ENCODE measurements around the gene GPI.
"Not testable (repeated sequence)": the region's sequence is repeated elsewhere in the genome, so short reads cannot be mapped to it uniquely, and the experiment has no call there.

- TF ChIP-seq CTCF (IDR thresholded peaks at IDR 0.05; ENCODE audit: low read depth, low read length); POLR2A (IDR thresholded peaks at IDR 0.05; ENCODE audit: extremely low read depth, insufficient read length); MAX (IDR thresholded peaks at IDR 0.05; ENCODE audit: low read depth, low read length); MYC (IDR thresholded peaks at IDR 0.05; ENCODE audit: low read depth, low read length): not testable (repeated sequence)
Observed at GRCh38 chr19:34388745-34389144, 23.7 kb downstream of the GPI start.
